CD4-positive, alpha-beta T cell treated with Interleukin-12 subunit alpha and Interleukin-12 subunit beta, for 1 hour (primary cell): Measurements from ENCODE around the gene CAMK2G.
"Not testable (repeated sequence)": the region's sequence is repeated elsewhere in the genome, so short reads cannot be mapped to it uniquely, and the experiment has no call there.

Experiments
- DNase-seq: peaks from one replicate; pipeline ENCODE4 v3.0.0-alpha.2; 2020

Gene CAMK2G

DNA sequence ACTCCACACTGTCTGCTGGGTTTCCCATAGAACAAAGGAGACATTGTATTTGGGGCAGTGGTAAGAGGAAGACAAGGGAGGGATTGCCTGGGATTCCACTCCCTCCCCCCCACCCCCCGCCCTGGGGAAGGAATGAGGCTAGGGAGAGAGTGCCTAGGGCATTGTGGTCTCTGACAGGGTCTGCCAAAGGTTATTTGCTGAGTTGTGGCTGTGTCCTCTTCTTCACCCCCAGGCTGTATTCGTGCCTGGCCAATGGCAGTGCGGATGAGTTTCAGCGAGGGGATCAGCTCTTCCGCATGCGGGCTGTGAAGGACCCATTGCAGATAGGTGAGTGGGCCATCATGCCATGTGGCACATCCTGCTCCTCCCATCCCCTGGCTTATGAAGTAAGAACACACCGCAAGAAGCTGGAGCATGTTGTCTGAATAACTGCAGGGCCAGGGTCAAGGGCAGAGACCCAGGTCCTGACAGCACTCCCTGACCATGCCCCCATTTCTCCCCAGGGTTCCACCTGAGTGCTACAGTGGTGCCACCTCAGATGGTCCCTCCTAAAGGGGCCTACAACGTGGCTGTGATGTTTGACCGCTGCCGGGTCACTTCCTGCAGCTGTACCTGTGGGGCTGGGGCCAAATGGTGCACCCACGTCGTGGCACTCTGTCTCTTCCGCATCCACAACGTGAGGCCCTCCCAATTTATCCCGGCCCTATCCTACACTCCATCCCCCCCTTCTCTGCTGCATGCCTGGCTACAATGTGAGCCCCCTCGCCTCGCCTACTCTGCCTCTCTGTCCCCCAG, 85.3 kb downstream of the CAMK2G start:
- DNase-seq, result no peak

DNA sequence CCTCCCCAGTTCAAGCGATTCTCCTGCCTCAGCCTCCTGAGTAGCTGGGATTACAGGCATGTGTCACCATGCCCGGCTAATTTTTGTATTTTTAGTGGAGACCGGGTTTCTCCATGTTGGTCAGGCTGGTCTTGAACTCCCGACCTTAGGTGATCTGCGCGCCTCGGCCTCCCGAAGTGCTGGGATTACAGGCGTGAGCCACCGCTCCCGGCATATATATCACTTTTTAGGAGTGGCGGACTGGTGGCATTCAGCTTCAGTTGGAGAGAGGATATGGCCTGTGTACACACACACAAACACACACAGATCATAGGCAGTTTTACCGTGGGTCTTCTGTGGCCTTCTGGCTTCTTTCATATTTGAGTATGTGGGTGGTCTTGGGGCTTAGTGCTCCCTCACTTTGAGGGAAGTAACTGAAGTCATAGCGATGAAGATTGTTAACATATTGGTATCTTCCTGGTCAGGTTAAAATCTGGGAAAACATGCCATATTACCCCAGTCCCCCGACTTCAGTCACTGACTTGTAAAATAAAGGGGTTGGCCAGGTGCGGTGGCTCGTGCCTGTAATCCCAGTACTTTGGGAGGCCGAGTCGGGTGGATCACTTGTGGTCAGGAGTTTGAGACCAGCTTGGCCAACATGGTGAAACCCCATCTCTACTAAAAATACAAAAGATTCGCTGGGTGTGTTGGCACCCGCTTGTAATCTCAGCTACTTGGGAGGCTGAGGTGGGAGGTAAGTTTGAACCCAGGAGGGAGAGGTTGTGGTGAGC, 87.1 kb downstream of the CAMK2G start:
- not testable (repeated sequence) for DNase-seq

DNA sequence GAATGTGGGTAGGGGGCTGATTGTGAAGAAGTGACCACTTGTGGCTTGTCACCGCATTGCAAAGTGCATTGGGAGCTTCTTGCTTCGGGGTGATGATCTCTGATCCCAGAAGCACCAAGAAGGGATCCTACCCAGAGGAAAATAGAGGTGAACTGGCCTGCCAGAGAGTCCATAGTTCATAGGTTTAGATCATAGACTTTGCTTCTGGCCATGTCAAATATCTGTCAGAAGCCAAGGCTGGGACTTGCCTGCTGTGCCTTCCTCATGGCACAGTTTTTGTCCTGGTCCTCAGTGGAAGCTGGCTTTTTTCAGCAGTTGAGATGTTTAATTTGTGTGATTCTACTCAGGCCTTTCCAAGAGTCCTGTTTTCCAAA, 87.9 kb downstream of the CAMK2G start:
- DNase-seq, result no peak

DNA sequence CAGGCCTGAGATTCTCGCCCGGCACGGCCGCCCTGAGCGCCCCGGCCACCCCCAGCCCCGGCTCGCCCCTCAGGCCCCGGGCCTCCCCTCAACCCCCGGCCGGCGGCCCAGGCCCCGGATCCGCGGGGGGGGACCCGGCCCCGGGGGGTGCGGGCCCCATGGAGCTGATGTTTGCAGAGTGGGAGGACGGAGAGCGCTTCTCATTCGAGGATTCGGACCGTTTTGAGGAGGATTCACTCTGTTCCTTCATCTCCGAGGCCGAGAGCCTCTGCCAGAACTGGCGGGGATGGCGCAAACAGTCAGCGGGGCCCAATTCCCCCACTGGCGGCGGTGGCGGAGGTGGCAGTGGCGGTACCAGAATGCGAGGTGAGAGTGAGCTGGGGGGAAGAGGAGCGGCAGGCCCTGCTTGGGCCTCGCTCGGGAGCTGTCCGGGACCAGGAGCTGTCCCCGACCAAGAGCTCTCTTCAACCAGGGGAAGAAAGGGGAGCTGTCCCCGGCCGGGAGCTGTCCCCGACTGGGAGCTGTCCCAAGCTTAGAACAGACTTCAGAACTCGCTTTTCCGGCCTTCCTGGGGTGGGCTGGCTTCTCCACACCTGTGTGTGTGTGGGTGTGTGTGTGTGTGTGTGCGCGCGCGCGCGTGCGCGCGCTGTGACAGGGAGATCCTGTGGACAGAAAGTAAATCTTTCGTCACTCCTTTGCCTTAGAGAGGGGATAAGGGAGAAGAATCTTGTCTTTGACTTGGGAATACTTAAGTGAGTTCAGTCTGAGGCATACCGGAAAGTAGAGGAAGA, 88.4 kb downstream of the CAMK2G start:
- DNase-seq, result peak; percentile 60

DNA sequence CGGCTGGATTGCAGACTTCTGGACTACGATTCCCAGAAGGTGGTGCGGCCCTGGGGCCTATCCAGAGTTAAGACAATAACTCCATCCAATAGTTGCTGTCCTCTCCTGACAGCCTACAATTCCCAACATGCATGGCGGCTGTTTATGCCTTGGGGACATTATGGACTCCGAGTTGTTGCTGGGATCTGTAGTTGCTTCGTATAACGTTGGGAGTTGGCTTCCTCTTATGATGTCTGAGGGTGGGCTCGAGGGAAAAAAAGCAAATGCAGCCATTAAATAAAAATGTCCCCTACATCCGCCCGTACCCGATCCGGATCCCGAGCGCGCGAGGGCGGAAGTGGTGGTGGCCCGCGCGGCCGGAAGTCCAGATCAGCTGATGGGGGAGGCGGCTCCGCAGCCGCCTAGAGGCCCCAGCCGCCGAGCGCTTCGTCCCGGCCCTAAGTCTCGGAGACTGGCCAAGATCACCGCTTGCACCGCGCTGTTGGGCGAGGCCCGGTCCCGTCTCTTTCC, 89.1 kb downstream of the CAMK2G start, which contains the start of gene ZSWIM8:
Gene ZSWIM8, plus strand, starts transcription at position 396 of the 510 bp plus-strand sequence. CDS start 273 bp downstream, outside the sequence.
- DNase-seq, result peak; percentile 90

DNA sequence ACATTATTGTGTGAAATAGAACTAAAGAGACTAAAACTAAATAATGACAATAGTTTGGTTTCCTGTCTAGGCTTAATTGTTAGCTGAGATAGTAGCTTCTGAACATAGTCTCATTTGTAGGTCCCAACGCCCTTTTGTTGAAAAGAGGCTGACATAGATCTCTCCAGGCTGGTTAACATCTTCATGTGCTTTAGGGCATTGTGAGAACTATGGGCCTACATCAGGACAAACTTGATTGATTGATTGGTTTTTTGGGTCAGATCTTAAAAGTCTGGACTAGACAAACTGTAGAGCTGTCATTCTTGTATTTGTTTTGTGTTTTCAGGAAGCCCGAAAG, 91.6 kb downstream of the CAMK2G start:
- no peak for DNase-seq

DNA sequence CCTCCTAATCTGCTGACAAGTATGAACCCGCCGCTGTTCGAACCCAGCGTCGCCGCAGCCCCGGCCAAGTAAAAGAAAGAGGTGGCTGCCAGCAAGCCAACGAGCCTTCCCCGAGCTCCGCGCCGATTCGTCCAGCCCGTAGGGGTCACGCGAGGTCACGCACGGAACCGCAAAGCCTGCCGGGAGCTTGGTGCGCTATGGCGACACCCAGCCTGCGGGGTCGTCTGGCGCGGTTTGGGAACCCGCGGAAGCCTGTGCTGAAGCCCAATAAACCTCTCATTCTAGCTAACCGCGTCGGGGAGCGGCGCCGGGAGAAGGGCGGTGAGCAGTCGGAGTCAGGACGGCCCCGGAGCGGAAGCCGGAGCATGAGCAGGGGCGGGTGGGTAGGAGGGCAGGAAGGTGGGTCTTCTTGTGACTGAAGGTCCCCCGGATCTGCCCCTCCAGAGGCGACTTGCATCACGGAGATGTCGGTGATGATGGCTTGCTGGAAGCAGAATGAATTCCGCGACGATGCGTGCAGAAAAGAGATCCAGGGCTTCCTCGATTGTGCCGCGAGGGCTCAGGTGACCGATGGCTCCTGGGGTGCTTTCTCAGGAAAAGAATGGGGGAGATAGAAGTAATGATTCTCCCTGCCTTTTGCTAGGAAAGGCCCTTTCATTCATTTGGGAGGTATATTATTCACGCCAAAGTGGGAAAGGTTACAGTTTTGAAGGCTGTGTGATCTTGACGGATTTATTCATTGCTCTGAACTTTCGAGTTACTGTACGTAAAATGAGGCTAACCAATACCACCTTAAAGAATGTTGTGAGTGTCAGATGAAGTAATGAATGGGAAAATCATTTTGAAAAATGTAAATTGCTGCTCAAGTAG, 92.2 kb downstream of the CAMK2G start, which contains the start of gene CHCHD1:
Gene CHCHD1, plus strand, starts transcription at position 170 of the 870 bp plus-strand sequence. Its CDS starts 28 bp downstream, at position 198.
- DNase-seq, result peak; percentile 89

DNA sequence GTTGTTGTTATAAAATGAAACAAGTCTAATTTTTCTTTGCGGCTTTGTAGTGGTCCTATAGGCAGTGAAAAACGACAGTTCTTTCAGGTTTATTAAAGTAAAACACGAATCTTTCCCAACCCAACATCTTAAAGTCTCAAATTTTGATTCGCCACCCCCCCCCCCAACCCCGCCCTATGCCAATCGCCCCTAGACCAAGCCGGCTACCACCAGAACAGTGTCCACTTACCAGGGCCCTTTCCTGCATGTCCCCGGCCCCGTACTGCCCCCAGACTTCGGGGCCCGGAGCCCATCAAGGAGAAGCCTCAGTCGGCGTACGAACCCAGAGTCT, 92.8 kb downstream of the CAMK2G start:
- DNase-seq, result no peak

DNA sequence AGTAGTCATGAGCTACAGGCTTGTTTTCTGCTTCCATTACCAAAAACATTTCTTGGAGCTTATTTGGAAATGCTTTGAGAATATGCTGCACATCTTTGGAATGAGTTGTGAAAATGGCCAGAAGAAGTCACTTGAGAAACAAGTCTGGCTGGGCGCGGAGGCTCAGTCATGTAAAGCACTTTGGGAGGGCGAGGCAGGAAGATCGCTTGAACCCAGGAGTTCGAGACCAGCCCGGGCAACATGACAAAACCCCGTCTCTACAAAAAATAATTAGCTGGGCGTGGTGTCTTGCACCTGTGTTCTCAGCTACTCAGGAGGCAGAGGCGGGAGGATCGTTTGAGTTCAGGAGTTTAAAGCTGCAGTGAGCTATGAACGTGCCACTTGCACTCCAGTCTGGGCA, 93.4 kb downstream of the CAMK2G start:
- no peak for DNase-seq

DNA sequence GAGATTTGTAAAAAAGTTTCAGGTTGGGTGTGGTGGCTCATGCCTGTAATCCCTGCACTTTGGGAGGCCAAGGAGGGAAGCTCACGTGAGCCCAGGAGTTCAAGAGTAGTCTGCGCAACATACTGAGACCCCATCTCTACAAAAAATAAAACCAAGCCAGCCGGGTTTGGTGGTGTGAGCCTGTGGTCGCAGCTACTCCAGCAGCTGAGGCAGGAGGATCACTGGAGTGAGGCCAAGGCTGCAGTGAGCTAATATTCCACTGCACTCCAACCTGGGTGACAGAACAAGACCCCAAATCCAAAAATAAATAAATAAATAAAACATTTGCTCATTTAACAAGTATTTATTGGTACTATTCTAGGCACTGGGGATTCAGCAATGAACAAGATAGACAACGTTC, 94.1 kb downstream of the CAMK2G start:
- DNase-seq, result no peak

DNA sequence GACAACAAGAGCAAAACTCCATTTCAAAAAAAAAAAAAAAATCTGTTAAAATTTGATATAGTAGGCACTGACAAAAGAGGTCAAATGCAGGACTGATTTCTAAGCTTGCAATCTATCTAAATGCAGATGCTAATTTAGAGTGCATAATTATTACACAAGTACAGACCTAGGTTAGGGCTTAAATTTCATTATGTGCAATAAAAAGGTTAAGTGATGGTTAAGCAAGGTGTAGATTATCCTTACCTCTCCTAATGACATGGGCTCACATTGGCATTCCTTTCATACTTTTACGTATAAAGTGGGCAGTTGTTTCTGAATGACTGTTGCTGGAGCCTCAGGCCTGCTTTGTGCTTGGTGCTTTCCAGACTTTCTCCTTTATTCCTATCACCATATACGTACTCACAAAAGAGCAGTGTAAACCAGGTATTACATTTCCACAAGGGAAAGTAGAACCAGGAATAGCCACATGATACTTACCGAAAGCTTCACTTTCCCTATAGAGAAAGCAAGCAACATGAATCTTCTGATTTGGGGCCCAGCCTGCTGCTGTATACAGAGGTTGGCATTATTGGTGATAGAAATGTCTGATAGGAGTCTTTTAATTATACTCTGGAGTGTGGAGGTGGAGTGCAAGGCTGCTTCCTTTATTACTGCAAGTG, 94.7 kb downstream of the CAMK2G start:
- no peak for DNase-seq

DNA sequence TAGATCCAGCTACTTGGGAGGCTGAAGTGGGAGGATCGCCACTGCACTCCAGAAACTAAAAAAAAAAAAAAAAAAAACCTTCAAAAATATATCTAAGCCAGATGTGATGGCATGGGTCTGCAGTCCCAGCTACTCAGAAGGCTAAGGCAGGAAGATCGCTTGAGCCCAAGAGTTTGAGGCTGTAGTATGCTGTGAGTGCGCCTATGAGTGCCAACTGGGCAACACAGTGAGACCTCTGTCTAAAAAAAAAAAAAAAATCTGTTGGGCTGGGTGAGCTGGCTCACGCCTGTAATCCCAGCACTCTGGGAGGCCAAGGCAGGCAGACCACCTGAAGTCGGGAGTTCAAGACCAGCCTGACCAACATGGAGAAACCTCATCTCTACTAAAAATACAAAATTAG, 95.3 kb downstream of the CAMK2G start:
- DNase-seq, result no peak

DNA sequence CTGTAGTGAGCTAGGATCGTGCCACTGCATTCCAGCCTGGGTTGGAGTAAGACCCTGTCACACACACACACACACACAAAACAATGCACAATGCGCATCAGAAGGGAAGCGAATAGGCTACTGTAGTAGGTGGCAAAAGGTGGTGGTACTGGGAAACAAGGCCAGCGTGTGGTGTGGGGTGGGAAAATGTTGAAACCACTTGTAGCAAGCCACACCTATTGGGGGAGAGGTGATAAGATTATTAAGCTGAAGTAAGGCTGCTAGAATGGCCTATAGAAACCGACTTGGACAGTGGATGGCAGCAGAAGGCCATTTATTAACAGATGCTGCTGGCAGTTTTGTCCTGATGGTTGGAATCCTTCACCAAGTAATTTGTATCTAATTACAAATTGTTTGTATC, 99.7 kb downstream of the CAMK2G start:
- peak; percentile 63 for DNase-seq

DNA sequence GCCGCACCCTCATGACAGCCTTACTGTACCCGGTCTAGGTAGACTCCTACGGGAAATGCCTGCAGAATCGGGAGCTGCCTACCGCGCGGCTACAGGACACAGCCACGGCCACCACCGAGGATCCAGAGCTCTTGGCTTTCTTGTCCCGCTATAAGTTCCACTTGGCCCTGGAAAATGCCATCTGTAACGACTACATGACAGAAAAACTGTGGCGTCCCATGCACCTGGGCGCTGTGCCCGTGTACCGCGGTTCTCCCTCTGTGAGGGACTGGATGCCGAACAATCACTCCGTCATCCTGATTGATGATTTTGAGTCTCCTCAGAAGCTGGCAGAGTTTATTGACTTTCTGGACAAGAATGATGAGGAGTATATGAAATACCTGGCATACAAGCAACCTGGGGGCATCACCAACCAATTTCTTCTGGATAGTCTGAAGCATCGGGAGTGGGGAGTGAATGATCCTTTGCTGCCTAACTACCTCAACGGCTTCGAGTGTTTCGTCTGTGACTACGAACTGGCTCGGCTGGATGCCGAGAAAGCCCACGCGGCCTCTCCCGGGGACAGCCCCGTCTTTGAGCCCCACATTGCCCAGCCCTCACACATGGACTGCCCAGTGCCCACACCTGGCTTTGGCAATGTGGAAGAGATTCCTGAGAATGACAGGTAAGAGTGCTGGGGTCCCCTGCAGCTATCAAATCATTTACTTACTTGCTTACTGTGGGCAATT, 101.0 kb downstream of the CAMK2G start:
- no peak for DNase-seq

DNA sequence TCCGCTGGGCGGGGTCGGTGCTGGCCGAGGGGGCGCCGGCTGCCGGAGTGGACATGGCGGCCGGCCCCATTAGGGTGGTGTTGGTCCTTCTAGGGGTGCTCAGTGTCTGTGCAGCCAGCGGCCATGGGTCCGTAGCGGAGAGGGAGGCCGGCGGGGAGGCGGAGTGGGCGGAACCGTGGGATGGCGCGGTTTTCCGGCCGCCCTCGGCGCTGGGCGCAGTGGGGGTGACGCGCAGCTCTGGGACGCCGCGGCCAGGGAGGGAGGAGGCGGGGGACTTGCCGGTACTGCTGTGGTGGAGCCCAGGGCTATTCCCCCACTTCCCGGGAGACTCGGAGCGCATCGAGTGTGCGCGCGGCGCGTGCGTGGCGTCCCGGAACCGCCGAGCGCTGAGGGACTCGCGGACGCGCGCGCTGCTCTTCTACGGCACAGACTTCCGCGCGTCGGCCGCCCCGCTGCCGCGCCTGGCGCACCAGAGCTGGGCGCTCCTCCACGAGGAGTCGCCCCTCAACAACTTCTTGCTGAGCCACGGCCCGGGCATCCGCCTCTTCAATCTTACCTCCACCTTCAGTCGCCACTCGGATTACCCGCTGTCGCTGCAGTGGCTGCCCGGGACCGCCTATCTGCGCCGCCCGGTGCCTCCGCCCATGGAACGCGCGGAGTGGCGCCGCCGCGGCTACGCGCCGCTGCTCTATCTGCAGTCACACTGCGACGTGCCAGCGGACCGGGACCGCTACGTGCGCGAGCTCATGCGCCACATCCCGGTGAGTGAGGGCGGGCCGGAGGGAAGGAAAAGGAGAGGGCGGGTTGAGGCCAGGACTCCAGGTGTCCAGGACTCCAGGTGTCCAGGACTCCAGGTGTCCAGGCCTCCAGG, 101.8 kb downstream of the CAMK2G start:
- DNase-seq, result peak; percentile 91

DNA sequence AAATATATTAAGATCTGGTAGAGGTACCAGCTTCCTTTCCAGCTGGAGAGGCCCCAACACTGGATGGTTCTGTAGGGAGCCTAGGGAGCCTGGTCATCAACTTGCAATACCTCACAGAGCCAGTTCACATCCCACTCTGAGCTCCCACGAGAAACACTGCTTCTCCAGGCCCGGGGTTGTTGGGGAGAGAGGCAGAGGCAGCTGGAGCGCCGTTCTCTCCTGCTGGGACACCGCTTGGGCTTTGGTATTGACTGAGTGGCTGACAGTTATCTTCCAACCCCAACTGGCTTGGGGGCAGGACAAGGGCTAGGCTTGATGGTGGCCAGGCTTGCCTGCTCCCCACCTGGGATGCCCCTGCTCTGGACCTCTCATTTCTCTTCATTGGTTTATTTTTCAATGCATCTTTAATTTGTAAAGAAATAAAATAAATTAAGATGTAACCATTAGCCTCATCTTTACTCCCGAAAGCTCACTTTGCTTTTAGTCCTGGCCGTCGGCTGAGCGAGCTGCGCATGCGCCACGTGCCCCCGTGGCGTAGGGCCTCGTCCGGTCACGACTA, 102.6 kb downstream of the CAMK2G start:
- peak; percentile 85 for DNase-seq

DNA sequence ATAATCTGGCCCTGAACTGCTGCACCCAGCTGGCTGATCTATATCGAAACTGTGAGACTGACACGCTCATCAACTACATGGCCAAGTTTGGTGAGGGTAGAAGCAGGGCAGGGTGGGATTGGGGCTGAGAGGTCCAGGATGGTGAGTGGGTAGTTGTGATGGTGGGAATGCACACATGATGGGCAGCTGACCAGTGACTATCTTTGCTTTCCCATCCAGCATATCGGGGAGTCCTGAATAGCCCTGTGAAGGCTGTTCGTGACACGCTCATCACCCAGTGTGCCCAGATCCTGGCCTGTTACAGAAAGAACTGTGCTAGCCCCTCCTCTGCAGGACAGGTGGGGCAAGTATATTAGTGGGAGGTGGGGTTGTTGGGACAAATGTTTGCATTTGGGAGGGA, 105.0 kb downstream of the CAMK2G start:
- no peak for DNase-seq

DNA sequence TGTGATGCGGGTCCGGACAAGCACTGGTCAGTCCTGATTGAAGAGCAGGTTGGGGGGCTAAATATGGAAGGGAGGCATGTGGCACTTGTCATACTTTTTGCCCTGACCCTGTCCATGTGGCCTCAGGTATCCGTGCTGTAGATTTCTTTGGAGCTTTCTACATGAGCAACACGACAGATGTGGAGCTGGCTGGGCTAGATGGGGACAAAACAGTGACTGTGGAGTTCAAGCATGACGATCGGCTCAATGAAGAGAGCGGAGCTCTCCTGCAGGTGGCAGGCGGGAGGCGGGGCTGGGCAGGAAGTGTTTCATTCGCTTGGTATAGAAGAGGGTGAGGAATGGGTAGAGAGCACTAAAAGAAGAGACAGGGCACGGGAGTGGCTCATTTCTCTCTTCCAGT, 105.5 kb downstream of the CAMK2G start:
- DNase-seq, result peak; percentile 73

DNA sequence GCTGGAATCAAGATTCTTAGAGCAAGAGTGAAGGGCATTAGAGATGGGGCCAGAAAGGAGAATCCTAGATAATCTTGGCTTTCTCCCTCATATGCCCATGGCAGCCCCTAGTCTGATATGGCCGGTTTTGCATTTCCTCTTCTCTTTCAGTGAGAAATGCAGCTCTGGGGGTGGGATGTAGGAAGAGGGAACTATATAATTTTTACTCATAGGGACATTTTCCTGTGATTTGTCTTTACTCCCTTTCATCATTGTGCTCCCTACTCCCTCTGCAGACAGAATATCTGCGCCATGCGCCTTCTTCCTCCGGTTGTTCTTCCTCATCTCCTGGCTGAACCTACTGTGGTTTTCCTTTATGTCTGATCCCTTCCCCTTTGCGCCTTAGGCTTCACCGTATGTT, 109.3 kb downstream of the CAMK2G start:
- no peak for DNase-seq

DNA sequence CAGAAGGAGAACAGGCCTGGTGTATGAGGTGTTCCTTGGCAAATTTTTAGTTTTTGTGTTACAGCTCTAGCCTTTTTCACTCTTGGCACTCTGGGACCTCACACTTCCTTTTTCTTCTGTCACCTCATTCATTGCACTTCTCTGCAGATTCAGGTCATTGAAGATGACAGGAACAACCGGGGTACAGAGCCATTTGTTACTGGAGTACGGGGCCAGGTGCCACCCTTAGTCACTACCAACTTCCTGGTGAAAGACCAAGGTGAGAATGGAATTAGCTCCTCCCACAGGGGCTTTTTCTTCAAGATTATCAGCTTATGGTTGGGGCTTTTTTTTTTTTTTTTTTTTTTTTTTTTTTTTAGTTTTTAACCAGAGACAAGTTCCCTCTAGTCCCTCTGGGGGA, 111.0 kb downstream of the CAMK2G start:
- peak; percentile 70 for DNase-seq
